IPS DF 19.7 (cell line): ENCODE measurements around the gene RPGRIP1.
"Not testable (repeated sequence)": the region's sequence is repeated elsewhere in the genome, so short reads cannot be mapped to it uniquely, and the experiment has no call there.

Experiments
- DNase-seq: peaks from one replicate; pipeline ENCODE4 v3.0.0-alpha.2; 2013; ENCODE audit warnings: low read depth, low spot score

Gene RPGRIP1

GRCh38 chr14:21299562-21300130 is 19.8 kb downstream of the RPGRIP1 start:
- DNase-seq = no peak

- DNase-seq = no peak
These were observed 21.0 kb downstream of the RPGRIP1 start for GRCh38 chr14:21300892-21301291.

GRCh38 chr14:21302013-21302835 is 22.3 kb downstream of the RPGRIP1 start:
- no peak for DNase-seq

GRCh38 chr14:21302836-21303140 is 22.9 kb downstream of the RPGRIP1 start:
- not testable (repeated sequence) for DNase-seq

GRCh38 chr14:21307637-21308036 is 27.8 kb downstream of the RPGRIP1 start:
- no peak for DNase-seq

- DNase-seq = no peak
These were observed 28.2 kb downstream of the RPGRIP1 start for GRCh38 chr14:21308132-21308478.

- peak; percentile 97 for DNase-seq
These were observed 28.8 kb downstream of the RPGRIP1 start for GRCh38 chr14:21308479-21309237.

GRCh38 chr14:21309238-21309636 is 29.4 kb downstream of the RPGRIP1 start:
- no peak for DNase-seq

- no peak for DNase-seq
These were observed 30.1 kb downstream of the RPGRIP1 start for GRCh38 chr14:21309956-21310355.

GRCh38 chr14:21311614-21312013 is 31.7 kb downstream of the RPGRIP1 start:
- DNase-seq = no peak

GRCh38 chr14:21313512-21313911 is 33.6 kb downstream of the RPGRIP1 start:
- no peak for DNase-seq

- DNase-seq = no peak
These were observed 37.5 kb downstream of the RPGRIP1 start for GRCh38 chr14:21317398-21317797.

GRCh38 chr14:21320913-21321312 is 41.0 kb downstream of the RPGRIP1 start:
- DNase-seq = no peak

- no peak for DNase-seq
These were observed 42.8 kb downstream of the RPGRIP1 start for GRCh38 chr14:21322716-21323115.

- DNase-seq = no peak
These were observed 47.1 kb downstream of the RPGRIP1 start for GRCh38 chr14:21326972-21327371.
